ENCODE results near the gene PDE8B. TPM values are rescaled to one million over a fixed set of nuclear protein-coding genes. Genes with fewer than 3 reads are reported as not detected.

PDE8B gene
- total RNA-seq, 1 donor from 2014 or later, result under 0.01 TPM

DNA sequence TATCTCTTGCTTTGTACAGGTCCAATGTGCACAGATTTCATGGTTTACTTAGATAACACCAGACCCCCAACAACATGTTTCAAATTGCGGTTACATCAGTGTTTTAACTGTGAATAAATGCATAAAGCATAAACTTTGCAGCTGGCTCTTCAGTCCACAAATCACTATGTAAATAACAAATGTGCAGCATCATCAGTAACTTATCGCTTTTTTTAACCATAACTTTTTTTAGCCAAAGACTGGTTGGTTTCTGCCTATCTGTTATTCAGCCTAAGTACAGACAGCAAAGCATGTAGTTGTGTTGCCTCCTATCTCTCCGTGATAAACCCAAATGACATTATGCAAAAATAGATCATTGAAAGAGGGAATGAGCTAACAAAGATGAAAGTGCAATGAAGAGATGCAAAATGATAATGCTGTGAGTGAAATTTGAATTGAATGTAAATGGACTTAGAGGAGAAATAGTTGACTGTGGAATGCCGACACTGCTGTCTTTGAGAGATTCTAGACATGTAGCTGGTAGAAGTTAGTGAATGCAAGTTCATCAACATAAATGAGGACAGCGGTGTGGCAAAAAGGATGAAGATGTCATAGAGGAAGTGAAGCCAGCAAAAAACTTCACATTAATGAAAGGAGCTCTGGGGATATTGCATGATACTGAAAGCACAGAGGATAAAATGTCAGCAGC is 108.8 kb downstream of the PDE8B start:
- Histone ChIP-seq H3K4me3 (ENCODE audit: low read depth, low read length) (no peak overlapping the region), H3K27me3 (ENCODE audit: control insufficient read depth, insufficient read depth, low read length) (peaks cover 1% of the 10 kb centered on the region), H3K36me3 (ENCODE audit: control insufficient read depth, insufficient read depth, low read length) (no peaks in the 10 kb centered on the region)
- TF ChIP-seq, protein P1, sequence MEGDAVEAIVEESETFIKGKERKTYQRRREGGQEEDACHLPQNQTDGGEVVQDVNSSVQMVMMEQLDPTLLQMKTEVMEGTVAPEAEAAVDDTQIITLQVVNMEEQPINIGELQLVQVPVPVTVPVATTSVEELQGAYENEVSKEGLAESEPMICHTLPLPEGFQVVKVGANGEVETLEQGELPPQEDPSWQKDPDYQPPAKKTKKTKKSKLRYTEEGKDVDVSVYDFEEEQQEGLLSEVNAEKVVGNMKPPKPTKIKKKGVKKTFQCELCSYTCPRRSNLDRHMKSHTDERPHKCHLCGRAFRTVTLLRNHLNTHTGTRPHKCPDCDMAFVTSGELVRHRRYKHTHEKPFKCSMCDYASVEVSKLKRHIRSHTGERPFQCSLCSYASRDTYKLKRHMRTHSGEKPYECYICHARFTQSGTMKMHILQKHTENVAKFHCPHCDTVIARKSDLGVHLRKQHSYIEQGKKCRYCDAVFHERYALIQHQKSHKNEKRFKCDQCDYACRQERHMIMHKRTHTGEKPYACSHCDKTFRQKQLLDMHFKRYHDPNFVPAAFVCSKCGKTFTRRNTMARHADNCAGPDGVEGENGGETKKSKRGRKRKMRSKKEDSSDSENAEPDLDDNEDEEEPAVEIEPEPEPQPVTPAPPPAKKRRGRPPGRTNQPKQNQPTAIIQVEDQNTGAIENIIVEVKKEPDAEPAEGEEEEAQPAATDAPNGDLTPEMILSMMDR (IDR thresholded peaks at IDR 0.05; ENCODE audit: insufficient read depth, low read length, severe bottlenecking), result no peak
- DNase-seq (ENCODE audit: low read depth) (no peak), FAIRE-seq (no peak)

DNA sequence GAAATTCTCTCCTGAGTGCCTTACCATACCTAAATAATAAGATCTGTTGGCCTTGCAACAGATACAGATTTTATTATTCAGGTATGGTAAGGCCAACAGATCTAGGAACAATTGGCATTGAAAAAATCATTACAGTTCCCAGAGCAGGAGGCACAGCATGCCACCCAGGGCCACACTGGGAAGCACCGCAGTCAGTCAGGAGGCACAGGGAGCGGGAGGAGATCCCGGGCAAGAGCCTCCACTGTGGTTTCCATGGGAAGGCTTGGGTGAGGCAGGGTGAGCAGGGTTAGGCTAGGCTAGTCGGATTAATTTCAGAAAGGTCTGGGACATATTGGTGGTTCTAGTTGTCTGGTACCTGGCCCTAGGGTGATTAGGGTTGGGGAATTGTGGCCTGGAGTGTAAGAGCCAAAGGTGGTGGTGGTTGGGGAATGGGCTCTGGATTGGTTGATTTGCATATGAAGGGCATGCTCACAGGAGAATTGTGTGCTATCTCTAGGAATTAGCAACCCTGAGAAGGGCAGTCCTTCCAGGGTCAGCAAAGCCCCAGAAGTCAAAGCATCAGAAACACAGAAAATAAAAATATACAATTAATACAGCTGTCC is 111.4 kb downstream of the PDE8B start:
- FAIRE-seq (no peak), DNase-seq (ENCODE audit: low read depth) (no peak)
- no peak overlapping the region for H3K4me3 ChIP-seq (ENCODE audit: low read depth, low read length)
- TF ChIP-seq, protein P1 (IDR thresholded peaks at IDR 0.05; ENCODE audit: insufficient read depth, low read length, severe bottlenecking), result no peak
- no peaks in the 10 kb centered on the region for H3K36me3 ChIP-seq (ENCODE audit: control insufficient read depth, insufficient read depth, low read length)
- peaks cover 1% of the 10 kb centered on the region for H3K27me3 ChIP-seq (ENCODE audit: control insufficient read depth, insufficient read depth, low read length)

GRCh38 chr5:77322406-77322805 is 111.9 kb downstream of the PDE8B start:
- DNase-seq (ENCODE audit: low read depth), result no peak
- TF ChIP-seq, protein P1 (IDR thresholded peaks at IDR 0.05; ENCODE audit: insufficient read depth, low read length, severe bottlenecking), result no peak
- no peak for FAIRE-seq
- Histone ChIP-seq H3K27me3 (ENCODE audit: control insufficient read depth, insufficient read depth, low read length) (peaks cover 1% of the 10 kb centered on the region), H3K4me3 (ENCODE audit: low read depth, low read length) (no peak overlapping the region), H3K36me3 (ENCODE audit: control insufficient read depth, insufficient read depth, low read length) (no peaks in the 10 kb centered on the region)

DNA sequence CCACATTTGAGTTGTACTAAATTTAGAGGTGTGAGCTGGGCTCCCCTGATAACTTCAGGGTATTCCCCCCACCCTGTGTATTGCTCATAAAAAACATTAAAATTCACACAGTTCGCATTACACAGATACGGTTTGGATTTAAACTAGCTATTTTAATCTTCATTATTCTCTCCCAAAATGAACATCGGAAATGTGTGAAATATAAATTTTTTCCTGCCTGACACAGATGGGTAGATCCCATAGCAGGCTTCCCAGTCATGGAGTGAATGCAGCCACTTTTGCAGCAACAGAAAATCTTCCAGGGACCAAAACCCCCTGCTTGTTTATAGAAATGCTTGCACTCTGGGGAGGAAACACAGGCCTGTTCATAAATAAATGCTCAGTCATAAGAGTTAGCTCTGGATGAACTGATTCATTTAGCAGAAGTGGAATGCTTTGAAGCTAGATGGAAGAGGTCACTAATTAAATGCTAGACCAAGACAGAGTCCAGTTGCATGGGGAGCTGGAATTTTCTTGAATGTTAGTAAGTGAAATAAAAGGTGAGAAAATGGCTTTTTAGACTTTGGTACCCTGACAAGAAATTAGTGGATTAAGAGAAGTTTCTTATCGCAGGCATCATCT is 115.6 kb downstream of the PDE8B start:
- no peaks in the 10 kb centered on the region for H3K36me3 ChIP-seq (ENCODE audit: control insufficient read depth, insufficient read depth, low read length)
- no peak for FAIRE-seq
- H3K27me3 ChIP-seq (ENCODE audit: control insufficient read depth, insufficient read depth, low read length), result peaks cover 4% of the 10 kb centered on the region
- TF ChIP-seq, protein P1 (IDR thresholded peaks at IDR 0.05; ENCODE audit: insufficient read depth, low read length, severe bottlenecking), result no peak
- no peak for DNase-seq (ENCODE audit: low read depth)
- no peak overlapping the region for H3K4me3 ChIP-seq (ENCODE audit: low read depth, low read length)

DNA sequence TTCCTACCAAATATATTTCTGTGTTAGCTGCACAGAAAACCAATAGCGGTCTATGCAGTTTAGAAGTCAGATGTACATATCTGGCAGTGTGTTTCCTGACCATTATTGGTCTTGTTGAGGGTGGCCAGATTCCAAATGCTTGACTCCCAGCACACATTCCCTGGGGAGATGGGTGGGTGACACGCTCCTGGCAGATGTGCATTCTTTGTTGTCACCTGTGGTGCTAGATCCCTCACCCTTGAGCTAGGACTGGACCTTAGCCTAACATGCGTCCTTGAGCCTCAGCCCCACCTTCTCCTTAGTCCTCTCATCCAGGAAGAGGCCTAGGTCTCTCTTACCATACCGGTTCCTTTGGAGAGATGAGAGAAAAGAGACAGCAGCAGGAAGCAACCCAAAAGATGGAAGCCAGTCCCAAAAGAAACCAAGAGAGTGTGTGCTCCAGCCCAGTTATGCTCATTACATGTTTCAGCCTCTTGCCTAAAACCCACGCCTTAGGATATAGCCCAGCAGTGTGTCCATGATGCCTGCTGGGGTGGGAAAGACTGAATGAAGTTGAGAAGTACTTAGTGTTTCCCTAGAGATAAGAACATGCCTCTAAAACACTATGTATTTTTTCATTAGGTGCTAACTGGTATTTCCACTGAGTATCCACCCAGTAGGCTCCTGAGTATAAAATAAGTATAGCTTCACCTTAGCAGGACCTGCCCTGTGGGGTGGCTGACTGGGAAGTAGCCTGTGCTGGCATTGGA is 116.7 kb downstream of the PDE8B start:
- no peak overlapping the region for H3K4me3 ChIP-seq (ENCODE audit: low read depth, low read length)
- TF ChIP-seq, protein P1 (IDR thresholded peaks at IDR 0.05; ENCODE audit: insufficient read depth, low read length, severe bottlenecking), result no peak
- H3K36me3 ChIP-seq (ENCODE audit: control insufficient read depth, insufficient read depth, low read length), result no peaks in the 10 kb centered on the region
- H3K27me3 ChIP-seq (ENCODE audit: control insufficient read depth, insufficient read depth, low read length), result peaks cover 4% of the 10 kb centered on the region
- FAIRE-seq (no peak), DNase-seq (ENCODE audit: low read depth) (no peak)
